HUES6 (cell line): Measurements from ENCODE around the gene PAX8.

Experiments
- H3K27ac ChIP-seq: 2 replicates; pipeline ENCODE4 v1.7.0; 2013; ENCODE audit warnings: low read depth, mild to moderate bottlenecking, low read length, inconsistent platforms
- H3K27me3 ChIP-seq: 2 replicates; pipeline ENCODE4 v1.6.1; 2013; ENCODE audit warnings: low read length; ENCODE audit not compliant: control insufficient read depth, insufficient read depth
- H3K36me3 ChIP-seq: 2 replicates; pipeline ENCODE4 v1.6.1; 2013; ENCODE audit warnings: low read length; ENCODE audit not compliant: control insufficient read depth, insufficient read depth
- H3K4me1 ChIP-seq: 2 replicates; pipeline ENCODE4 v1.6.1; 2013; ENCODE audit warnings: low read length; ENCODE audit not compliant: control insufficient read depth, insufficient read depth
- H3K4me3 ChIP-seq: 2 replicates; pipeline ENCODE4 v1.5.1; 2013; ENCODE audit warnings: low read depth, low read length
- H3K9ac ChIP-seq: one replicate; pipeline ENCODE4 v1.6.1; 2013; ENCODE audit warnings: mild to moderate bottlenecking, low read length
- H3K9me3 ChIP-seq: 2 replicates; pipeline ENCODE4 v1.6.1; 2013; ENCODE audit warnings: low read depth, low read length; ENCODE audit not compliant: control insufficient read depth, insufficient read depth

The PAX8 gene

GRCh38 chr2:113176696-113177355 lies 101.9 kb downstream of the PAX8 start:
- Histone ChIP-seq H3K9me3 (no peaks in the 10 kb centered on the region), H3K9ac (no peak overlapping the region), H3K27me3 (no peaks in the 10 kb centered on the region), H3K36me3 (no peaks in the 10 kb centered on the region), H3K4me1 (peaks cover 33% of the 10 kb centered on the region; the same call in 1 of the 2 replicates), H3K4me3 (no peak overlapping the region), H3K27ac (no peak overlapping the region)

- Histone ChIP-seq H3K36me3 (no peaks in the 10 kb centered on the region), H3K9ac (no peak overlapping the region), H3K27ac (no peak overlapping the region), H3K4me1 (peaks cover 33% of the 10 kb centered on the region; the same call in 1 of the 2 replicates), H3K27me3 (no peaks in the 10 kb centered on the region), H3K4me3 (no peak overlapping the region), H3K9me3 (no peaks in the 10 kb centered on the region)
These were observed 102.7 kb downstream of the PAX8 start for GRCh38 chr2:113175736-113176695.

GRCh38 chr2:113175042-113175628 lies 103.6 kb downstream of the PAX8 start:
- H3K27ac ChIP-seq: no peak overlapping the region
- H3K4me1 ChIP-seq: peaks cover 27% of the 10 kb centered on the region; the same call in 1 of the 2 replicates
- no peak overlapping the region for H3K4me3 ChIP-seq
- H3K36me3 ChIP-seq: no peaks in the 10 kb centered on the region
- no peaks in the 10 kb centered on the region for H3K27me3 ChIP-seq
- H3K9me3 ChIP-seq: no peaks in the 10 kb centered on the region
- no peak overlapping the region for H3K9ac ChIP-seq

- peaks cover 24% of the 10 kb centered on the region; the same call in 1 of the 2 replicates for H3K4me1 ChIP-seq
- H3K27me3 ChIP-seq: no peaks in the 10 kb centered on the region
- H3K36me3 ChIP-seq: no peaks in the 10 kb centered on the region
- no peak overlapping the region for H3K27ac ChIP-seq
- no peak overlapping the region for H3K4me3 ChIP-seq
- H3K9ac ChIP-seq: no peak overlapping the region
- H3K9me3 ChIP-seq: no peaks in the 10 kb centered on the region
These were observed 104.4 kb downstream of the PAX8 start for GRCh38 chr2:113174376-113174750.

- peaks cover 24% of the 10 kb centered on the region; the same call in 1 of the 2 replicates for H3K4me1 ChIP-seq
- H3K36me3 ChIP-seq: no peaks in the 10 kb centered on the region
- no peak within 1 kb of the TSS for H3K4me3 ChIP-seq
- no peaks in the 10 kb centered on the region for H3K27me3 ChIP-seq
- no peaks in the 10 kb centered on the region for H3K9me3 ChIP-seq
- no peak within 1 kb of the TSS for H3K9ac ChIP-seq
- H3K27ac ChIP-seq: no peak within 1 kb of the TSS
These were observed 105.0 kb downstream of the PAX8 start, which contains the start of gene PSD4 for GRCh38 chr2:113173542-113174375. TSS of gene PSD4 (plus strand) at chr2:113173971. CDS start at chr2:113182457, 8,486 bp downstream.

GRCh38 chr2:113172721-113173541 lies 105.8 kb downstream of the PAX8 start:
- H3K27ac ChIP-seq: no peak overlapping the region
- no peaks in the 10 kb centered on the region for H3K9me3 ChIP-seq
- H3K4me1 ChIP-seq: peaks cover 24% of the 10 kb centered on the region; the same call in 1 of the 2 replicates
- no peaks in the 10 kb centered on the region for H3K36me3 ChIP-seq
- H3K27me3 ChIP-seq: no peaks in the 10 kb centered on the region
- H3K4me3 ChIP-seq: no peak overlapping the region
- H3K9ac ChIP-seq: no peak overlapping the region

GRCh38 chr2:113171334-113172075 lies 107.2 kb downstream of the PAX8 start:
- no peaks in the 10 kb centered on the region for H3K36me3 ChIP-seq
- H3K4me3 ChIP-seq: no peak overlapping the region
- H3K9ac ChIP-seq: no peak overlapping the region
- no peaks in the 10 kb centered on the region for H3K27me3 ChIP-seq
- peaks cover 27% of the 10 kb centered on the region; the same call in 1 of the 2 replicates for H3K4me1 ChIP-seq
- H3K9me3 ChIP-seq: no peaks in the 10 kb centered on the region
- H3K27ac ChIP-seq: no peak overlapping the region

- H3K9me3 ChIP-seq: no peaks in the 10 kb centered on the region
- H3K4me1 ChIP-seq: peaks cover 24% of the 10 kb centered on the region
- no peak overlapping the region for H3K9ac ChIP-seq
- no peaks in the 10 kb centered on the region for H3K27me3 ChIP-seq
- no peak overlapping the region for H3K27ac ChIP-seq
- no peak overlapping the region for H3K4me3 ChIP-seq
- H3K36me3 ChIP-seq: no peaks in the 10 kb centered on the region
These were observed 109.1 kb downstream of the PAX8 start for GRCh38 chr2:113169586-113169985.

- no peaks in the 10 kb centered on the region for H3K36me3 ChIP-seq
These were observed 109.7 kb downstream of the PAX8 start for GRCh38 chr2:113169002-113169530.

More at GRCh38 chr2:113169002-113169530, 109.7 kb downstream of the PAX8 start:
- no peaks in the 10 kb centered on the region for H3K27me3 ChIP-seq
- no peak overlapping the region for H3K27ac ChIP-seq
- H3K9me3 ChIP-seq: no peaks in the 10 kb centered on the region
- H3K9ac ChIP-seq: no peak overlapping the region
- H3K4me1 ChIP-seq: peaks cover 19% of the 10 kb centered on the region
- no peak overlapping the region for H3K4me3 ChIP-seq
